ENCODE data around the gene TUBB6.

DNA sequence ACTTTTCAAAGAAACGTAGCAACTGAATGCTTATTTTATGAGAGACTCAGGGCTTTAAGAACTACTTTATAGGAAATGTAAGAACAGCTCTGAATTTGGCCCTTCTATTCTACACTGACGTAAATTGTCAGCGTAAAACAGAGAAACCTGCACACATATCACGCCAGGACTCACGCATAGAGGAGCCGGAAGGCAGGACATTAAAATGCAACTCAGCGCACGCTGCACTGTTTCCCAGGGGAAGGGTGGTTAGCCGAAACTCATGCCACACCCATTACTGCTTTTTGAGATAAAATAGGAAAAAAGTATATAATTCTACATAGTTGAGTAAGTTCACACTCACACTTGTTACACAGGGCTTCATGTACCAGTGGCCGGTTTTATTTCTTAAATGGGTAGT, 7.4 kb downstream of the TUBB6 start:
- TF ChIP-seq POLR2A (IDR thresholded peaks at IDR 0.05; ENCODE audit: extremely low read depth, insufficient read length): no peak
- TF ChIP-seq, protein P1, sequence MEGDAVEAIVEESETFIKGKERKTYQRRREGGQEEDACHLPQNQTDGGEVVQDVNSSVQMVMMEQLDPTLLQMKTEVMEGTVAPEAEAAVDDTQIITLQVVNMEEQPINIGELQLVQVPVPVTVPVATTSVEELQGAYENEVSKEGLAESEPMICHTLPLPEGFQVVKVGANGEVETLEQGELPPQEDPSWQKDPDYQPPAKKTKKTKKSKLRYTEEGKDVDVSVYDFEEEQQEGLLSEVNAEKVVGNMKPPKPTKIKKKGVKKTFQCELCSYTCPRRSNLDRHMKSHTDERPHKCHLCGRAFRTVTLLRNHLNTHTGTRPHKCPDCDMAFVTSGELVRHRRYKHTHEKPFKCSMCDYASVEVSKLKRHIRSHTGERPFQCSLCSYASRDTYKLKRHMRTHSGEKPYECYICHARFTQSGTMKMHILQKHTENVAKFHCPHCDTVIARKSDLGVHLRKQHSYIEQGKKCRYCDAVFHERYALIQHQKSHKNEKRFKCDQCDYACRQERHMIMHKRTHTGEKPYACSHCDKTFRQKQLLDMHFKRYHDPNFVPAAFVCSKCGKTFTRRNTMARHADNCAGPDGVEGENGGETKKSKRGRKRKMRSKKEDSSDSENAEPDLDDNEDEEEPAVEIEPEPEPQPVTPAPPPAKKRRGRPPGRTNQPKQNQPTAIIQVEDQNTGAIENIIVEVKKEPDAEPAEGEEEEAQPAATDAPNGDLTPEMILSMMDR (IDR thresholded peaks at IDR 0.05; ENCODE audit: low read depth, low read length): no peak
